Ascending aorta (tissue), 2 donors: ENCODE results near the gene ZNF804A. TPM values are rescaled to one million over a fixed set of nuclear protein-coding genes. Genes with fewer than 3 reads are reported as not detected.
"Not testable (repeated sequence)": the region's sequence is repeated elsewhere in the genome, so short reads cannot be mapped to it uniquely, and the experiment has no call there.

ENCODE experiments used
- DNase-seq, 2 donors: peaks; one replicate each; pipeline ENCODE4 v3.0.0-alpha.2; 2019; ENCODE audit warnings: low spot score in 2 of 2
- H3K27ac ChIP-seq, 2 donors: fragments of 200-600 bp; sonication (generic); one replicate each; pipeline ENCODE4 v1.5.1; 2016 to 2017; ENCODE audit warnings: mild to moderate bottlenecking in 1 of 2
- H3K27me3 ChIP-seq: fragments of 200-600 bp; sonication (generic); one replicate; pipeline ENCODE4 v1.5.1; 2017
- H3K36me3 ChIP-seq, 2 donors: fragments of 200-600 bp; sonication (generic); one replicate each; pipeline ENCODE4 v1.5.1; 2016
- H3K4me1 ChIP-seq, 2 donors: fragments of 200-600 bp; sonication (generic); one replicate each; pipeline ENCODE4 v1.5.1; 2016 to 2017; ENCODE audit warnings: mild to moderate bottlenecking in 1 of 2
- H3K4me3 ChIP-seq, 2 donors: fragments of 200-600 bp; sonication (generic); one replicate each; pipeline ENCODE4 v1.5.1; 2016 to 2017; ENCODE audit warnings: mild to moderate bottlenecking in 1 of 2
- H3K9me3 ChIP-seq, 2 donors: fragments of 200-600 bp; sonication (generic); one replicate each; pipeline ENCODE4 v1.5.1; 2016
- intact Hi-C: fragments of 100-400 bp; cut with DNase I; formaldehyde crosslinking; loops from one replicate; pipeline ENCODE4 v1.15.1; 2023
- total RNA-seq: library from RNA; depleted of rRNA; stranded (reverse); fragments of >200 nt; gene quantifications from one replicate; pipeline ENCODE4 v1.1.0, GENCODE V29; 2016
- TF ChIP-seq, protein P1 (sequence below), 3 experiments: fragments of 200-600 bp in 2 of 3; fragments of 450-650 bp in 1 of 3; sonication (generic) in 2 of 3; IDR thresholded peaks; one replicate each; pipeline ENCODE4 v1.5.1; 2016 to 2019; ENCODE audit warnings: antibody characterized with exemption in 3 of 3, mild to moderate bottlenecking in 1 of 3, moderate library complexity in 1 of 3

The ZNF804A gene
- total RNA-seq, 1 donor from 2014 or later: not detected

DNA sequence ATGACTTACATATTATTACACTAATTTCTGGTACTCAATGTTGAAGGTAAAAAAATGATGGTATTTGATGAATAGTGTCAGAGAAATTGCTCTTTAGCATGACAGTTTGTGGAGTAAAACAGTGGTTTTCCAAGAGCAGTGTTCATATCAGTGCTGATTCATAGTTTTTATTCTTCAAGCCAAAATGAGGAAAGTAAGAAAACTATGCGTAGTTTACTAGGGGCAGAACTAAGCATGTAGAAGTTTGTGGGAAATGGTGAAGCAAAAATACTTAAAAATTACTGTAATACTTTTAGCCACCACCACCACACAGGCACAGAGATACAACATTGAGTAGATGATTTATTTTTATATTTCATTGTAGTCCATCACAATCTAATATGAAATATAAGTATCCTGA is 137.3 kb downstream of the ZNF804A start:
- no peak for DNase-seq
- Histone ChIP-seq H3K4me3 (no peak overlapping the region), H3K36me3 (no peaks in the 10 kb centered on the region), H3K27me3 (no peaks in the 10 kb centered on the region), H3K4me1 (no peaks in the 10 kb centered on the region), H3K9me3 (no peaks in the 10 kb centered on the region), H3K27ac (no peak overlapping the region)
- TF ChIP-seq, protein P1, sequence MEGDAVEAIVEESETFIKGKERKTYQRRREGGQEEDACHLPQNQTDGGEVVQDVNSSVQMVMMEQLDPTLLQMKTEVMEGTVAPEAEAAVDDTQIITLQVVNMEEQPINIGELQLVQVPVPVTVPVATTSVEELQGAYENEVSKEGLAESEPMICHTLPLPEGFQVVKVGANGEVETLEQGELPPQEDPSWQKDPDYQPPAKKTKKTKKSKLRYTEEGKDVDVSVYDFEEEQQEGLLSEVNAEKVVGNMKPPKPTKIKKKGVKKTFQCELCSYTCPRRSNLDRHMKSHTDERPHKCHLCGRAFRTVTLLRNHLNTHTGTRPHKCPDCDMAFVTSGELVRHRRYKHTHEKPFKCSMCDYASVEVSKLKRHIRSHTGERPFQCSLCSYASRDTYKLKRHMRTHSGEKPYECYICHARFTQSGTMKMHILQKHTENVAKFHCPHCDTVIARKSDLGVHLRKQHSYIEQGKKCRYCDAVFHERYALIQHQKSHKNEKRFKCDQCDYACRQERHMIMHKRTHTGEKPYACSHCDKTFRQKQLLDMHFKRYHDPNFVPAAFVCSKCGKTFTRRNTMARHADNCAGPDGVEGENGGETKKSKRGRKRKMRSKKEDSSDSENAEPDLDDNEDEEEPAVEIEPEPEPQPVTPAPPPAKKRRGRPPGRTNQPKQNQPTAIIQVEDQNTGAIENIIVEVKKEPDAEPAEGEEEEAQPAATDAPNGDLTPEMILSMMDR (IDR thresholded peaks at IDR 0.05): no peak
- intact Hi-C loops: no loop called here

DNA sequence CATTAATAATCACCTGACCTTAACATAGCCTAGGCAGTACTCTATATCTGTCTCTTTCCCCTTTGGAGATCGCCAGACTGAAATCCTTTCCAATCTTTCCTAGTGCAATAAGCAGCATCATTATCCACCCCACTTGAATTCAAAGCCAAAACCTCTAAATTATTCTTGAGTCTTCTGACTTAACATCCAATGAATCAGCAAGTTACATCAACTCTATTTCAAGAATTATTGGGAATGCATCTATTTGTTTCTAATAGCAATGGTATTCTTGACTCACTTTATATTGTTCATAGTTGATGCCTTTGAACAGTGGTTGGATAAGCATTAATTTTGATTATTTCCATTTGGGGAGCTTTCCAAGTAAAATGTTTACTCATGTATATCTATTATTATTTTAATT is 144.8 kb downstream of the ZNF804A start:
- no peak overlapping the region for H3K27ac ChIP-seq
- no peaks in the 10 kb centered on the region for H3K36me3 ChIP-seq
- intact Hi-C loops: no loop called here
- no peaks in the 10 kb centered on the region for H3K27me3 ChIP-seq
- TF ChIP-seq, protein P1 (IDR thresholded peaks at IDR 0.05): no peak
- no peak for DNase-seq
- H3K9me3 ChIP-seq: no peaks in the 10 kb centered on the region
- H3K4me1 ChIP-seq: no peaks in the 10 kb centered on the region
- H3K4me3 ChIP-seq: no peak overlapping the region

DNA sequence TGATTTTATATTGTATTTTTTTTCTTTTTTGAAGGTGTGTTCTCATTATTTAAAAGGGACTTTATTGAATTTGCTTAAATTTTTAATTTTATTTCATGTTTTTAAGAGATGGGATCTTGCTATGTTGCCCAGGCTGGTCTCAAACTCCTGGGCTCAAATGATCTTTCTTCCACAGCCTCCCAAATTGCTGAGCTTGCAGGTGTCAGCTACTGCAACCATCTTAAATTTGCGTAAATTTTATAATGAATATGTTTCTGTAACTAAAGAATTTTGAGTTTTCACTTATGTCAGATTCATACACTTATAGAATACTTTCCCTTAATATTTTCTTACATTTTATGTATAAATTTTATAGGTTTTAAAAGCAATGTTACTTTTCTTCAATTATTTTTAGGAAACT is 157.8 kb downstream of the ZNF804A start:
- no peaks in the 10 kb centered on the region for H3K4me1 ChIP-seq
- H3K27me3 ChIP-seq: no peaks in the 10 kb centered on the region
- no peaks in the 10 kb centered on the region for H3K9me3 ChIP-seq
- TF ChIP-seq, protein P1 (IDR thresholded peaks at IDR 0.05): no peak
- H3K4me3 ChIP-seq: no peak overlapping the region
- H3K27ac ChIP-seq: no peak overlapping the region
- intact Hi-C loops: no loop called here
- no peaks in the 10 kb centered on the region for H3K36me3 ChIP-seq
- no peak for DNase-seq

DNA sequence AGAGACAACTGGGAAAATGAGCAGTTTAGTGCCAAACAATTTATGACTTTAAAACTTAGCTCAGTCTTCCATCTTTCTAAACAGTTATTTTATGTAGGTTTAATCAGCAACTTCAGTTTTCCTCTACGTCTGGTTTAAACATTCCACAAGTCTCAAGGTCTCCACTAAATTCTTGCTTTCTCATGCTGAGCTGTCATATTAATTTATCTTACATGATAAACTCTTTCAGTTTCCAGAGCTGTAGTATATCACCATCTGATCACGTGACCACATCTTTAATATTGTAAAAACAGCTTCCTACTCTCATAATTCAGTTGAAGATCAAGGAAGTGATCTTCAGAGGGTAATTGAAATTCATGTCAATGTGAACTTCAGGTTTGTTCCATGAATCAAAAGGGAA is 158.6 kb downstream of the ZNF804A start:
- intact Hi-C loops: no loop called here
- TF ChIP-seq, protein P1 (IDR thresholded peaks at IDR 0.05): no peak
- H3K9me3 ChIP-seq: no peaks in the 10 kb centered on the region
- H3K27me3 ChIP-seq: no peaks in the 10 kb centered on the region
- DNase-seq: no peak
- no peak overlapping the region for H3K4me3 ChIP-seq
- H3K27ac ChIP-seq: no peak overlapping the region
- no peaks in the 10 kb centered on the region for H3K36me3 ChIP-seq
- H3K4me1 ChIP-seq: no peaks in the 10 kb centered on the region

DNA sequence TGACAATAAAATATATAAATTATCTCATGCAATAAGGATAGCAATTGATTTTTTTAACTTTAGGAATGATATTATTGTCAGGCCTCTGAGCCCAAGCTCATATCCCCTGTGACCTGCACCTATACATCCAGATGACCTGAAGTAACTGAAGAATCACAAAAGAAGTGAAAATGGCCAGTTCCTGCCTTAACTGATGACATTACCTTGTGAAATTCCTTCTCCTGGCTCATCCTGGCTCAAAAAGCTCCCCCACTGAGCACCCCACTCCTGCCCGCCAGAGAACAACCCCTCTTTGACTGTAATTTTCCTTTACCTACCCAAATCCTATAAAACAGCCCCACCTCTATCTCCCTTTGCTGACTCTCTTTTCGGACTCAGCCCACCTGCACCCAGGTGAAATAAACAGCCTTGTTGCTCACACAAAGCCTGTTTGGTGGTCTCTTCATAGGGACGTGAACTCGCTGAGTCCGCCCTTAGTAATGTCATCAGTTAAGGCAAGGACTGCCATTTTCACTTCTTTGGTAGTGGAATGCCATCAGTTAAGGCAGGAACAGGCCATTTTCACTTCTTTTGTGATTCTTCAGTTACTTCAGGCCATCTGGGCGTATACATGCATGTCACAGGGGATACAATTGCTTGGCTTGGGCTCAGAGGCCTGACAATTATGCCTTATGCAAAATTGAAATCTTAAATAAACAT is 161.4 kb downstream of the ZNF804A start:
- H3K36me3 ChIP-seq, H3K4me3 ChIP-seq, H3K9me3 ChIP-seq, H3K27ac ChIP-seq, intact Hi-C loops, DNase-seq, H3K27me3 ChIP-seq, H3K4me1 ChIP-seq: not testable (repeated sequence)

DNA sequence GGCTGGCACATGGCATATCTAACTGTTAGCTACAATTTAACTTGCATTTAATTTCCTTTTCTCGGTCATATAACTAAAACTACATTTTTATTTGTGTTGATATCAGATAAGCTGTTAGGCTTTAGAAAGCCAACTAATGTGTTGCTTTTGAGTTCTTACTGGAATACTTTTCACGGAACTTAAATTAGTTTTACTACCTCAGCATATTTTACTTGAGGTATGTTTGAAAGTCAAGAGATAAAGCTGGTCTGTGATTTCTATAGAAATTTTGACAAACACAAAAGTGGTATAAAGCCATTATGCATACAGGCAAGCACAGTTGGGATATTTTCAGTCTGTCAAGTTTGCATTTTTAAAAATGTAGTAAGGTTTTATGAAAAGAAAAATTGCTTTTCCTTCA is 162.6 kb downstream of the ZNF804A start:
- TF ChIP-seq, protein P1 (IDR thresholded peaks at IDR 0.05): no peak
- Histone ChIP-seq H3K36me3 (no peaks in the 10 kb centered on the region), H3K4me1 (no peaks in the 10 kb centered on the region), H3K4me3 (no peak overlapping the region), H3K9me3 (no peaks in the 10 kb centered on the region), H3K27me3 (no peaks in the 10 kb centered on the region), H3K27ac (no peak overlapping the region)
- no peak for DNase-seq
- intact Hi-C loops: no loop called here
